Omental fat pad (tissue), 4 donors: ENCODE measurements around the gene NHLRC1. TPM values are rescaled to one million over a fixed set of nuclear protein-coding genes. Genes with fewer than 3 reads are reported as not detected.

Experiments
- ATAC-seq: fragments of 150-250 bp; one replicate; pipeline ENCODE4 v1.9.1; 2016; ENCODE audit warnings: mild to moderate bottlenecking, moderate library complexity; ENCODE audit not compliant: low FRiP score
- DNase-seq: peaks from one replicate; pipeline ENCODE4 v3.0.0-alpha.2; 2019; ENCODE audit warnings: low spot score
- CTCF ChIP-seq, 3 donors: fragments of 450-650 bp; IDR thresholded peaks; one replicate each; pipeline ENCODE4 v1.5.1; 2016 to 2017; ENCODE audit warnings: antibody characterized with exemption in 3 of 3, mild to moderate bottlenecking in 3 of 3, moderate library complexity in 2 of 3
- total RNA-seq, 4 donors: library from RNA; depleted of rRNA; stranded (reverse); fragments of >200 nt; gene quantifications; one replicate each; pipeline ENCODE4 v1.1.0, GENCODE V29; 2016

NHLRC1 gene
- total RNA-seq, 4 donors from 2014 or later, result 0.74 to 3.1 (median 1.4) TPM

GRCh38 chr6:18139935-18140621 lies 17.6 kb upstream of the NHLRC1 start:
- ATAC-seq, result no peak
- no peak for TF ChIP-seq CTCF (IDR thresholded peaks at IDR 0.05)
- DNase-seq, result no peak

- ATAC-seq (no peak), DNase-seq (no peak)
- TF ChIP-seq CTCF (IDR thresholded peaks at IDR 0.05), result no peak
Measured at GRCh38 chr6:18138906-18139305, 16.4 kb upstream of the NHLRC1 start.

- no peak for DNase-seq
- no peak for TF ChIP-seq CTCF (IDR thresholded peaks at IDR 0.05)
- no peak for ATAC-seq
Measured at GRCh38 chr6:18136260-18136659, 13.8 kb upstream of the NHLRC1 start.

- DNase-seq (no peak), ATAC-seq (no peak)
- no peak for TF ChIP-seq CTCF (IDR thresholded peaks at IDR 0.05)
Measured at GRCh38 chr6:18135171-18135570, 12.7 kb upstream of the NHLRC1 start.

- DNase-seq (no peak), ATAC-seq (no peak)
- TF ChIP-seq CTCF (IDR thresholded peaks at IDR 0.05), result no peak
Measured at GRCh38 chr6:18132346-18132745, 9.9 kb upstream of the NHLRC1 start.

- DNase-seq, result no peak
- no peak for ATAC-seq
Measured at GRCh38 chr6:18126121-18126520, 3.6 kb upstream of the NHLRC1 start.

More at GRCh38 chr6:18126121-18126520, 3.6 kb upstream of the NHLRC1 start:
- TF ChIP-seq CTCF (IDR thresholded peaks at IDR 0.05), result no peak
